Fibroblast of lung (primary cell): ENCODE results near the gene SPCS2. TPM values are rescaled to one million over a fixed set of nuclear protein-coding genes. Genes with fewer than 3 reads are reported as not detected.

Experiments used
- DNase-seq, 2 donors: peaks; one replicate each; pipeline versions ENCODE4 v3.0.0 to v3.0.0-alpha.2; 2010; ENCODE audit warnings: low read depth in 2 of 2
- H2AFZ ChIP-seq: 2 replicates; pipeline ENCODE4 v1.5.1; 2012; ENCODE audit warnings: low read length, control low read depth, inconsistent platforms
- H3K27ac ChIP-seq: 2 replicates; pipeline ENCODE4 v1.5.1; 2011; ENCODE audit warnings: low read length, control low read depth; ENCODE audit not compliant: insufficient read depth
- H3K27me3 ChIP-seq: 2 replicates; pipeline ENCODE4 v1.5.1; 2011; ENCODE audit warnings: mild to moderate bottlenecking, low read length; ENCODE audit not compliant: control insufficient read depth, insufficient read depth
- H3K36me3 ChIP-seq: 2 replicates; pipeline ENCODE4 v1.5.1; 2011; ENCODE audit warnings: low read length; ENCODE audit not compliant: control insufficient read depth, insufficient read depth
- H3K4me1 ChIP-seq: 2 replicates; pipeline ENCODE4 v1.5.1; 2011; ENCODE audit warnings: low read length; ENCODE audit not compliant: control insufficient read depth, insufficient read depth; ENCODE audit errors: extremely low read depth
- H3K4me2 ChIP-seq: 2 replicates; pipeline ENCODE4 v1.5.1; 2011; ENCODE audit warnings: low read length, control low read depth; ENCODE audit not compliant: insufficient read depth; ENCODE audit errors: extremely low read depth
- H3K4me3 ChIP-seq, 4 experiments: fragments of 200-600 bp in 1 of 4; sonication (generic) in 1 of 4; replicated peaks in 1 of 4; 2 replicates each; pipeline ENCODE4 v1.5.1; 2011 to 2016; ENCODE audit warnings: low read length in 4 of 4, low read depth in 3 of 4, mild to moderate bottlenecking in 3 of 4, control low read depth in 2 of 4, inconsistent platforms in 1 of 4, mixed read lengths in 1 of 4; ENCODE audit not compliant: insufficient read depth in 1 of 4; ENCODE audit errors: control extremely low read depth in 1 of 4
- H3K79me2 ChIP-seq: 2 replicates; pipeline ENCODE4 v1.5.1; 2012; ENCODE audit warnings: mild to moderate bottlenecking, low read length, inconsistent platforms; ENCODE audit not compliant: control insufficient read depth, insufficient read depth
- H3K9ac ChIP-seq: 2 replicates; pipeline ENCODE4 v1.5.1; 2011; ENCODE audit warnings: mild to moderate bottlenecking, low read length, control low read depth; ENCODE audit not compliant: insufficient read depth
- H3K9me3 ChIP-seq: 2 replicates; pipeline ENCODE4 v1.5.1; 2012; ENCODE audit warnings: low read depth, low read length; ENCODE audit not compliant: control insufficient read depth, insufficient read depth
- H4K20me1 ChIP-seq: 2 replicates; pipeline ENCODE4 v1.5.1; 2011; ENCODE audit warnings: low read length; ENCODE audit not compliant: control insufficient read depth, insufficient read depth; ENCODE audit errors: extremely low read depth
- CTCF ChIP-seq, 2 donors: IDR thresholded peaks in 1 of 2; conservative IDR thresholded peaks in 1 of 2; 1 replicate in 1 of 2; 2 replicates in 1 of 2; pipeline ENCODE4 v1.5.1; 2011 to 2012; ENCODE audit warnings: low read length in 2 of 2, control low read depth in 1 of 2, inconsistent platforms in 1 of 2, low read depth in 1 of 2, mild to moderate bottlenecking in 1 of 2
- EZH2 ChIP-seq: IDR thresholded peaks from 2 replicates; pipeline ENCODE4 v1.5.1; 2012; ENCODE audit warnings: low read length, control low read depth, mild to moderate bottlenecking; ENCODE audit errors: missing control alignments
- polyA plus RNA-seq, 2 donors: library from polyadenylated mRNA; depleted of rRNA in 1 of 2; stranded (reverse) in 1 of 2; unstranded in 1 of 2; fragments of >200 nt; gene quantifications; 2 replicates each; pipeline ENCODE4 v1.2.1, GENCODE V29; 2011 to 2012; ENCODE audit warnings: missing spikeins in 1 of 2
- total RNA-seq: library from RNA; depleted of rRNA; stranded (reverse); fragments of >200 nt; gene quantifications from 2 replicates; pipeline ENCODE4 v1.2.1, GENCODE V29; 2014

The SPCS2 gene
- total and polyA plus RNA-seq, 2 donors (not counting 1 experiment from before 2014, with no cell fraction given) = 11.7 to 97.9 TPM

DNA sequence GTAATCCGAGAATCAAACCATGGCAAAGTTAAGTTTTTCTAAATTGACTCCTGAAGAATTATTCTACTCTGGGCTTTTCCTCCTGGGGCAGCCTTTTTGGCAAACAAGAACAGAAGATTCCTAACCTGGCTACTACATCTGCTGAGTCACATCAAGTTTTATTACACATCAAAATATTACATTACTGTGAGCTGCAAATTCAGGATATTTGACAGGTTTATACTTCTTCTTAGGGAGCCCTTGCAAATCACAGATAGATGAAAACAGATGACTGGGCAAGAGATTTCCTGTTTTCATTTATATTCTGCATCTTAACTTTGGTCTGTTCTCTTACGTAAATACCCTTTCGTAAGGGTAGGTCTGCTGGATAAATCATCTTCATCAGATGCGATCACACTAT is 23.8 kb upstream of the SPCS2 start:
- H3K27me3 ChIP-seq = no peaks in the 10 kb centered on the region
- no peak overlapping the region for H3K9ac ChIP-seq
- H3K9me3 ChIP-seq = no peaks in the 10 kb centered on the region
- H4K20me1 ChIP-seq = no peaks in the 10 kb centered on the region
- H2AFZ ChIP-seq = no peak overlapping the region
- H3K79me2 ChIP-seq = no peaks in the 10 kb centered on the region
- H3K36me3 ChIP-seq = peaks cover 2% of the 10 kb centered on the region
- no peak overlapping the region for H3K4me3 ChIP-seq
- peak in 1 of 2 donors; percentile 36 for DNase-seq
- H3K4me1 ChIP-seq = peaks cover 7% of the 10 kb centered on the region
- TF ChIP-seq CTCF (conservative IDR thresholded peaks at IDR 0.05 in 1 of 2, IDR thresholded peaks at IDR 0.05 in 1 of 2; ENCODE audit: low read depth in 1 of 2, low read length in 2 of 2) (no peak), EZH2 (no peak)
- H3K4me2 ChIP-seq = no peak overlapping the region
- H3K27ac ChIP-seq = no peak overlapping the region

GRCh38 chr11:74926304-74927030 is 22.6 kb upstream of the SPCS2 start:
- H3K27me3 ChIP-seq = no peaks in the 10 kb centered on the region
- no peak for TF ChIP-seq EZH2
- no peak for TF ChIP-seq CTCF (conservative IDR thresholded peaks at IDR 0.05 in 1 of 2, IDR thresholded peaks at IDR 0.05 in 1 of 2; ENCODE audit: low read depth in 1 of 2, low read length in 2 of 2)
- H3K9ac ChIP-seq = no peak overlapping the region
- no peaks in the 10 kb centered on the region for H3K9me3 ChIP-seq
- DNase-seq = peak; percentile 28 to 63
- no peak overlapping the region for H3K27ac ChIP-seq
- no peak overlapping the region for H3K4me3 ChIP-seq
- no peak overlapping the region for H3K4me2 ChIP-seq
- H4K20me1 ChIP-seq = no peaks in the 10 kb centered on the region
- H3K36me3 ChIP-seq = no peaks in the 10 kb centered on the region
- H3K4me1 ChIP-seq = peaks cover 7% of the 10 kb centered on the region
- H3K79me2 ChIP-seq = no peaks in the 10 kb centered on the region
- H2AFZ ChIP-seq = no peak overlapping the region

DNA sequence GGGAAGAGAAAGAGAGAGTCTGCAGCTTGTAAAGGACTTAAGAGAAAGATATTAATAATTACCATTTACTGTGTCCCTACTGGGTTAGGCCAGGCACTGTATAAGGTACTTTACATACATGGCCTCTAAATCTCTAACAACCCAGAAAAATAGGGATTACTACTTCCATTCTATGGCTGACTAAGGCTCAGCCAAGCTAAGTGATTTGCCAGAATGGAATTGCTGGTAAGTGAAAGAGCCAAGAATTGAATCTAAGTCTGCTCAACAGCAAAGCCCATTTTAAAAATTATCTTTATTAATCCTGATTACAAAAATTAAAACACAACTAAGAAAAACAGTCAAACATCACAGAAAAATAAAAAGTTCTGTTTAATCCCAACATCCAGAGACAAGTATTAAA is 21.6 kb upstream of the SPCS2 start:
- no peaks in the 10 kb centered on the region for H4K20me1 ChIP-seq
- no peak overlapping the region for H3K9ac ChIP-seq
- no peak overlapping the region for H3K4me2 ChIP-seq
- no peak overlapping the region for H3K4me3 ChIP-seq
- no peak overlapping the region for H3K27ac ChIP-seq
- no peaks in the 10 kb centered on the region for H3K27me3 ChIP-seq
- H3K79me2 ChIP-seq = no peaks in the 10 kb centered on the region
- no peaks in the 10 kb centered on the region for H3K36me3 ChIP-seq
- TF ChIP-seq EZH2 = no peak
- TF ChIP-seq CTCF (conservative IDR thresholded peaks at IDR 0.05 in 1 of 2, IDR thresholded peaks at IDR 0.05 in 1 of 2; ENCODE audit: low read depth in 1 of 2, low read length in 2 of 2) = no peak
- H2AFZ ChIP-seq = no peak overlapping the region
- DNase-seq = peak in 1 of 2 donors; percentile 40
- no peaks in the 10 kb centered on the region for H3K9me3 ChIP-seq
- peaks cover 10% of the 10 kb centered on the region for H3K4me1 ChIP-seq
